GM21825 (cell line): ENCODE results near the gene EPHA4.

Experiments used
- ATAC-seq: cut with Tn5 transposase; IDR thresholded peaks from one replicate; pipeline ENCODE4 v1.9.1; 2021; ENCODE audit warnings: mild to moderate bottlenecking, moderate library complexity; ENCODE audit not compliant: unreplicated experiment

The EPHA4 gene

GRCh38 chr2:221370857-221371211 is 201.3 kb downstream of the EPHA4 start:
- no peak for ATAC-seq

DNA sequence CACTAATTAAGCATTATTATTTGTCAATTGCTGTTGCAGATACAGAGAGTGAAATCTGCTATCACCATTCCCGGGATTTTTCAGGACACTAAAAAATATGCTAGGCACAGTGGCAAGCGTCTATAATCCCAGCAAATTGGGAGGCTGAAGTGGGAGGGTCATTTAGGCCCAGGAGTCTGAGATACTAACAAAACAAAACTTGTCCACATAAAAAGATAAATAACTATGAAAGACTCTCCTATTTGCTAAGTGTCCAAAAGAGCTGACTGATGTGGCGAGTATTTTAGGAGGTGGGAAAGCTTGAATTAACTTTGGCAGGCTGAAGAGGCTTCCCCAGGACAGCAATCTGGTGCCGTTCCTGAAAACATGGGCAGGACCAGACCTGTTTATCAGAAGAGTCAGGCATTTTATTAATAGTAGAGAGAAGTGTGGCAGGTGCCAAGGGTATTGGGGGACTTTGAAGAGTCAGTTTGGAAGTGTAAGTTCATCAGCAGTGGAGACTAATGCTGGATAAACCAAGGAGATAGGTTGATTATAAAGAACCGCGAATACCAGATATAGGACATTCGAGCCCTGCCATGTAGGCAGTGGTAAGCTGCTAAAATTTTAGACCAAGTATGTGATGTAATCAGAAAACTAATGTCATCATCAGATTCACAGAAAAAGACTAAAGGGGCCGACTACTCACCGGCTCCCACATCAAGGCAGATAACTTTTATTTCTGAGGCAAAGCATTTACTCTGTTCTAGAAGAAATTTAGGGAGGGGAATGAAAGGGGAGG is 201.8 kb downstream of the EPHA4 start:
- no peak for ATAC-seq
